Measurements from ENCODE around the gene RBM20. TPM values are rescaled to one million over a fixed set of nuclear protein-coding genes. Genes with fewer than 3 reads are reported as not detected.
A peak's percentile ranks its signal among the peaks of the same experiment; 100 is the strongest.

RBM20 gene
- total RNA-seq, 3 donors from 2014 or later: 0.48 to 3.1 (median 1.6) TPM

DNA sequence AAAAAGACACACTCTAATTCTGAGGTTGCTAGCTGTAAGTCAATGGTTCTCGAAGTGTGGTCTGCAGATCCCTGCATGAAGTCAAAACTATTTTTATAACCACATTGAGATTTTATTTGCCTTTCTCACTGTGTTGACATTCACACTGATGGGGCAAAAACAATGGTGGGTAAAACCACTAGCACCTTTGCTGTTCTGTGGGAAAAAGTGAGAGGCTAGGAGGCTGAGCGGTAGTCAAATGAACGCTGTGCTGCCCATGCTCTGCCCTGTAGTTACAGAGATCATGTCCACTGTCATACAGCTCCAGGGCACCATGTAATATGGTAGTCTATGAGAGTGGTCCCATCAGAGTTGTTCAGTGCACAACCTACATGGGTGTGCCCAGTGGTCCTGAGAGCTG, 206.0 kb downstream of the RBM20 start:
- peaks cover 0 to 28% of the 10 kb centered on the region in 2 donors for H3K4me1 ChIP-seq
- TF ChIP-seq POLR2A (IDR thresholded peaks at IDR 0.05) (no peak), POLR2AphosphoS5 (IDR thresholded peaks at IDR 0.05) (no peak)
- TF ChIP-seq, protein P1, sequence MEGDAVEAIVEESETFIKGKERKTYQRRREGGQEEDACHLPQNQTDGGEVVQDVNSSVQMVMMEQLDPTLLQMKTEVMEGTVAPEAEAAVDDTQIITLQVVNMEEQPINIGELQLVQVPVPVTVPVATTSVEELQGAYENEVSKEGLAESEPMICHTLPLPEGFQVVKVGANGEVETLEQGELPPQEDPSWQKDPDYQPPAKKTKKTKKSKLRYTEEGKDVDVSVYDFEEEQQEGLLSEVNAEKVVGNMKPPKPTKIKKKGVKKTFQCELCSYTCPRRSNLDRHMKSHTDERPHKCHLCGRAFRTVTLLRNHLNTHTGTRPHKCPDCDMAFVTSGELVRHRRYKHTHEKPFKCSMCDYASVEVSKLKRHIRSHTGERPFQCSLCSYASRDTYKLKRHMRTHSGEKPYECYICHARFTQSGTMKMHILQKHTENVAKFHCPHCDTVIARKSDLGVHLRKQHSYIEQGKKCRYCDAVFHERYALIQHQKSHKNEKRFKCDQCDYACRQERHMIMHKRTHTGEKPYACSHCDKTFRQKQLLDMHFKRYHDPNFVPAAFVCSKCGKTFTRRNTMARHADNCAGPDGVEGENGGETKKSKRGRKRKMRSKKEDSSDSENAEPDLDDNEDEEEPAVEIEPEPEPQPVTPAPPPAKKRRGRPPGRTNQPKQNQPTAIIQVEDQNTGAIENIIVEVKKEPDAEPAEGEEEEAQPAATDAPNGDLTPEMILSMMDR (IDR thresholded peaks at IDR 0.05): no peak
- DNase-seq (ENCODE audit: low spot score in 2 of 2): no peak
- H3K9me3 ChIP-seq: no peaks in the 10 kb centered on the region
- peak overlapping the region in 1 of 2 donors; percentile 69 for H3K27ac ChIP-seq
- H3K27me3 ChIP-seq: no peaks in the 10 kb centered on the region
- intact Hi-C loops (cut with DNase I; ENCODE audit: low total_unique reads): no loop called here
- no peaks in the 10 kb centered on the region for H3K36me3 ChIP-seq
- no peak overlapping the region for H3K4me3 ChIP-seq

DNA sequence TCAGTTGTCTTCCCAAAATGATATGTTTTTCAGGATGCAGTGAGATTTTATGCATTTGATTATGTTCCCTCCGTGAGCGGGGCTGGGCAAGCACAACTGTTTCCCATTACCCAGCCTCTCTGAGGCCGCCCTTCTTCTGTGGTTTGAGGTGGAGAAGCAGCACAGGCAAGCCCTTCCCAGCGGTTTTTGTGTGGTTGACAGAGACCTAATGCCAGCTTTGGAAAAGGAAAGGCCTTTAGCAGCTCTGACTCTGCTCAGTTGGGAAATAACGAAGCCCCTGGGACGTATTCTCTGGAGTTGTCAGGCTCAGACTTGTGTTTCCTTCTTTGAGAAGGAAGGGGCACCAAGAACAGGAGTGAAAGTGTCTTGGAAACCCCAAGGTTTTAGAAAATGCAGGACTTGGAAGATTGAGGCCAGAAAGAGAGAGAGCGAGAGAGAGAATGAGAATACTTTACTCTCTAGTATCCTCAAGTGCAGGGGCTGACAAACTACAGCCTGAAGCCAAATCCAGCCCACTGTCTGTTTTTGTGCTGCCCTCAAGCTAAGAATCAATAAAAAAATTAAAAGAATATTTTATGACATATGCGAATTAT, 207.0 kb downstream of the RBM20 start:
- H3K9me3 ChIP-seq: no peaks in the 10 kb centered on the region
- intact Hi-C loops (cut with DNase I; ENCODE audit: low total_unique reads): no loop called here
- H3K4me3 ChIP-seq: peak overlapping the region in 1 of 3 donors; percentile 1
- no peak for DNase-seq (ENCODE audit: low spot score in 2 of 2)
- H3K27ac ChIP-seq: peak overlapping the region; percentile 67 to 69
- no peaks in the 10 kb centered on the region for H3K27me3 ChIP-seq
- TF ChIP-seq, protein P1 (IDR thresholded peaks at IDR 0.05): no peak
- H3K36me3 ChIP-seq: no peaks in the 10 kb centered on the region
- H3K4me1 ChIP-seq: peaks cover 0 to 18% of the 10 kb centered on the region in 2 donors

- H3K27ac ChIP-seq: peak overlapping the region; percentile 59 to 69
- TF ChIP-seq POLR2AphosphoS5 (IDR thresholded peaks at IDR 0.05) (peak in 2 of 3 donors; percentile 21 to 41), POLR2A (IDR thresholded peaks at IDR 0.05) (no peak)
- TF ChIP-seq, protein P1 (IDR thresholded peaks at IDR 0.05): no peak
- intact Hi-C loops (cut with DNase I; ENCODE audit: low total_unique reads): no loop called here
- H3K4me3 ChIP-seq: no peak overlapping the region
- no peaks in the 10 kb centered on the region for H3K36me3 ChIP-seq
- no peaks in the 10 kb centered on the region for H3K27me3 ChIP-seq
- H3K4me1 ChIP-seq: peaks cover 0 to 13% of the 10 kb centered on the region in 2 donors
- DNase-seq (ENCODE audit: low spot score in 2 of 2): peak; percentile 75 to 77
- no peaks in the 10 kb centered on the region for H3K9me3 ChIP-seq
Measured at GRCh38 chr10:110852255-110852896, 208.2 kb downstream of the RBM20 start.

- Histone ChIP-seq H3K36me3 (no peaks in the 10 kb centered on the region), H3K9me3 (no peaks in the 10 kb centered on the region), H3K27me3 (no peaks in the 10 kb centered on the region), H3K4me3 (no peak overlapping the region), H3K27ac (peak overlapping the region; percentile 48 to 69), H3K4me1 (peaks cover 0 to 17% of the 10 kb centered on the region in 2 donors)
- TF ChIP-seq POLR2AphosphoS5 (IDR thresholded peaks at IDR 0.05) (no peak), POLR2A (IDR thresholded peaks at IDR 0.05) (no peak)
- TF ChIP-seq, protein P1 (IDR thresholded peaks at IDR 0.05): no peak
- DNase-seq (ENCODE audit: low spot score in 2 of 2): no peak
- intact Hi-C loops (cut with DNase I; ENCODE audit: low total_unique reads): no loop called here
Measured at GRCh38 chr10:110852947-110853346, 208.8 kb downstream of the RBM20 start.

GRCh38 chr10:110853921-110854605, 209.9 kb downstream of the RBM20 start:
- Histone ChIP-seq H3K36me3 (no peaks in the 10 kb centered on the region), H3K27ac (peak overlapping the region in 1 of 2 donors; percentile 69), H3K27me3 (no peaks in the 10 kb centered on the region), H3K4me3 (no peak overlapping the region), H3K9me3 (no peaks in the 10 kb centered on the region), H3K4me1 (peaks cover under 1 to 17% of the 10 kb centered on the region in 2 donors)
- DNase-seq (ENCODE audit: low spot score in 2 of 2): no peak
- TF ChIP-seq POLR2A (IDR thresholded peaks at IDR 0.05) (no peak), POLR2AphosphoS5 (IDR thresholded peaks at IDR 0.05) (no peak)
- TF ChIP-seq, protein P1 (IDR thresholded peaks at IDR 0.05): no peak
- intact Hi-C loops (cut with DNase I; ENCODE audit: low total_unique reads): no loop called here

Data from breast epithelium (tissue), 4 donors.